HG02852 (cell line): ENCODE results near the gene MEX3A.
"Not testable (repeated sequence)": the region's sequence is repeated elsewhere in the genome, so short reads cannot be mapped to it uniquely, and the experiment has no call there.

ENCODE experiments used
- ATAC-seq: cut with Tn5 transposase; IDR thresholded peaks from one replicate; pipeline ENCODE4 v1.9.1; 2021; ENCODE audit warnings: mild to moderate bottlenecking, moderate library complexity; ENCODE audit not compliant: unreplicated experiment

Gene MEX3A, protein sequence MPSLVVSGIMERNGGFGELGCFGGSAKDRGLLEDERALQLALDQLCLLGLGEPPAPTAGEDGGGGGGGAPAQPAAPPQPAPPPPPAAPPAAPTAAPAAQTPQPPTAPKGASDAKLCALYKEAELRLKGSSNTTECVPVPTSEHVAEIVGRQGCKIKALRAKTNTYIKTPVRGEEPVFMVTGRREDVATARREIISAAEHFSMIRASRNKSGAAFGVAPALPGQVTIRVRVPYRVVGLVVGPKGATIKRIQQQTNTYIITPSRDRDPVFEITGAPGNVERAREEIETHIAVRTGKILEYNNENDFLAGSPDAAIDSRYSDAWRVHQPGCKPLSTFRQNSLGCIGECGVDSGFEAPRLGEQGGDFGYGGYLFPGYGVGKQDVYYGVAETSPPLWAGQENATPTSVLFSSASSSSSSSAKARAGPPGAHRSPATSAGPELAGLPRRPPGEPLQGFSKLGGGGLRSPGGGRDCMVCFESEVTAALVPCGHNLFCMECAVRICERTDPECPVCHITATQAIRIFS

DNA sequence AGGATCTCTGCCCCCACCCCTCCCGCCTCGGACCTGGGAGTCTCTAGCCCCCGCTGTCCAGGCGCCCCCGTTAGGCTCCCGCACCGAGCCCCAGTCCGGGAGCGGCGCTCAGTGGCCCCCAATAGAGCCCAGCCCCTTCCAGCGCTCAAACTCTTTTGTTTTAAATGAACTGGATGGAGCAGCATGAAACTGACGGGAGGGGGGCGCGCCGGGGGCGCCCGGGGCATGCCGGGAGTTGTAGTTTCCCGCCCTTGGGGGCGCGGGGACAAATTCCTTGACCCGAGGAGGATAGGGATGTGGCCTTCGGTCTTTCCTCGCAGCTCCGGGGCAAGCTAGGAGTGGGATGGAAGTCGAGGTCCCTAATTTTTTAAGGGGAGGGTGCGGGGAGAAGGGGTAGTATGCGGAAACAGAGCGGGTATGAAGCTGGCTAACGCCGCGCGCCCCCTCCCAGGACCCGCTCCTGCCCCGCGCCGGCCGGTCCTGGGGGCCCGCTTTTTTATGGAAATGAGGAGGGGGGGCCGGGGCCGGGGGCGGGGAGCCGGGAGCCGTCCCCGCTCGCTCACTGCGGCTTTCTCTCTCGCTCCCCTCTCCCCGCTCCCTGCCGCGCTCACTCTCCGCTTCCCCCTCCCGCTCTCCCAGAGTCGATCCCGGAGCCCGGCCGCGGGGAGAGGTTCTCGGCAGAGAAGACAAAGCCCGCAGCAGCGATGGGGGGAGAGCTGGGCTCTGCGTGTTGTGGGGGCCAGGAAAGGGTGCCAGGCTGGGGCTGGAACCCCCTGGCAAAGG is at the start of gene MEX3A:
MEX3A (minus strand) TSS at position 157 of the 783 bp plus-strand sequence. CDS start 467 bp downstream, outside the sequence.
- ATAC-seq = no peak

DNA sequence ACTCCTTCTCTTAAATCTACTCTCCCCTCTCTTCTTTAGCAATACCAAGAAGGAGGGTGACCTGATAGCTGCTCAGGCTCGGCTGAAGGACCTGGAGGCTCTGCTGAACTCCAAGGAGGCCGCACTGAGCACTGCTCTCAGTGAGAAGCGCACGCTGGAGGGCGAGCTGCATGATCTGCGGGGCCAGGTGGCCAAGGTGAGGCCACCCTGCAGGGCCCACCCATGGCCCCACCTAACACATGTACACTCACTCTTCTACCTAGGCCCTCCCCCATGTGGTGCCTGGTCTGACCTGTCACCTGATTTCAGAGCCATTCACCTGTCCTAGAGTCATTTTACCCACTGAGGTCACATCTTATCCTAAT is 48.3 kb upstream of the MEX3A start:
- ATAC-seq = no peak

DNA sequence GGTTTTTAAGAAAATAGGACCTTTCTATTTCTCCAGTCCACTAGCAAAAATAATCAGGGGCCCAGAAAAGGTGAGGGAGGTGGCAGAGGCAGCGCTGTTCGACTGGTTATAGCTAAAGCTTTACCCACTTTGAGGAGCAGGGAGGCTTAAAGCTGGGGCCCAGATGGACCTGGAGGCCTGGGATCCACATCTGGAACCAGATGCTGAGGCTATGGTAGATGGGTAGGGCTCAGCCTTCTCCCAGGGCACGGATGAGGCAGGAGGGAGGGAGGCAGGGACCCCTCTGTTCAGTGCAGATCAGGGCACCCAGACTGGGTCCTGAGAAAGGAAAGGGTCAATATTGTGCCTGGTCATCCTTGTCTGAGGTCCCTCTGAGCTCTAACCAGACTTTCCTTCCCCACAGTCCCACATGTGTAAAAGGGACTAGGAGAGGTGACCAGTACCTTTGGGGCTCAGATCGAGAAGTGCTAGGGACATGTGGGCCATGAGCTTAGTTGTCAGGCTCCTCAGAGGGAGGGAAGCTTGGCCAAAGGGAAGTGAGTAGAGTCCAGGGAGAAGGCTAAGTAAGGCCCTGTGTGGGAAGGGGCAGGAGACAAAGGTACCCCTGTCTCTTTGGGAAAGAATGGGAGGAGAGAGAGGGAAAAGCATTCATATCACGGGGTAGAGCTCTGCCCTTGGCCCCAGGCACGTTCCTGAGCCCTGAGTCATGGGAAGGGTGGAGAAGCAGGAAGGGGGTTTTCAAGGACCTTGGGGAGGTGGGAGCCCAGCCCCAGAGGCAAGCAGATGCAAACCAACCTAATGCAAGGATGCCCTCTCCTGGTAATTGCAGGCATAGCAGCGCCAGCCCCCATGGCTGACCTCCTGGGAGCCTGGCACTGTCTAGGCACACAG is 47.7 kb upstream of the MEX3A start:
- ATAC-seq = no peak

DNA sequence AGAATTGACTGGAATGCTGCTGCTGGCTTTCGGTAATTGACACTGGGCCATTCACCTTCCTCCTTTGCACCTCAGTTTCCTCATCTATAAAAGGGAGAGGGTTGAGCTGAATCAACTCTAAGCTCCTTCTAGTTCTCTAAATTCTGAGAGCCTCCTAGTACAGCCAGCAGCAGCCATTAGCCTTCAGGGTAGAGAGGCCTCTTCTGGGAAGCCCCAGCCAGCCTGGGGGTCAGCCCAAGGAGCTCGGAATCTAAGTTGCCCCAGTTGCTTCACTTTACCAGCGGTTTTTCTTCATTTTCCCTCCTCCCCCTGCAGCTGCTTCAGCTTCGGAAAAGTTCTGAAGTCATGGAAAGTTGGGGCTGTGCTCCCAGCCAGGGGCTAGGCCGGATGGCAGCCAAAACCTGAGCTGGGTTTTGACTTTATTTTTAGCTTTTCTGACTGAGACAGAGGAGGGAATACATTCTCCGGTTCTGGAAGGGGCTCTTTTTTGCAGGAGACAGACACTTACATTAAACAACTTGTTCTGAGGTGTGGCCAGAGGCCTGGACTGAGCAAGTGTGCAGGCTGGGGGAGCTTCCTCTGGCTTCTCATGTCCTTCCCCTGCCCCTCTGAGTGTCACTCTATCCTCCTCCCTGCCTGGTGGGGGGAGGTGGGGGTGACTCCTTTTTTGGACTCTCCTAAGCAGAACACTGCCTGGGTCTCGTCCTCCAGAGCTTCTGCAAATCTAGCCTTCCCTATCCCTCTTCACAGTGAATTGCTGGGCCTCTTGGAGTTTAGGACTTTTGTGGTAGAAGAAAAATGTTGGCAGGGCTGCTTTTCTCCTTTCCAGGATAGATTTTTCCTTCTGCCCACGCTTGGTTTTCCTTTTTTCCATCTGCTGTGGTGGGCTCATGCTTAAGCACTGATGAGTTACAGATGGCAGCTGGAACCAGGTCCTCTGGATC is 46.7 kb upstream of the MEX3A start:
- no peak for ATAC-seq

DNA sequence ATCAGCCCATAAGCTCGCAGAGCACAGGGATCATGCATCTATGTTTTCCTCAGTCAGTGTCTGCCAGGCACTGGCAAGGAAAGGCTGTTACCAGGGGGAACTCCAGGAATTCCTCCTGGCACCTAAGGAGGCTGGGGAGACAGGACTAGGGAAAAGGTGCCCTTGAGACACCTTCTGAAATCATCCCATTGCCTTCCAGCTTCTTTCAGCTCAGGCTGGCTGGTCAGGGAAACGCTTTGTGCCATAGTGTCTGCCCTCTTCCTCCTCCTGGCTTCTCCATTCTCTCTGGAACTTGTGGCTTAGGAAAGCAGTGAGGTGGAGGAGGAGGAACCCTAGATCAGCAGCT is 46.0 kb upstream of the MEX3A start:
- no peak for ATAC-seq

DNA sequence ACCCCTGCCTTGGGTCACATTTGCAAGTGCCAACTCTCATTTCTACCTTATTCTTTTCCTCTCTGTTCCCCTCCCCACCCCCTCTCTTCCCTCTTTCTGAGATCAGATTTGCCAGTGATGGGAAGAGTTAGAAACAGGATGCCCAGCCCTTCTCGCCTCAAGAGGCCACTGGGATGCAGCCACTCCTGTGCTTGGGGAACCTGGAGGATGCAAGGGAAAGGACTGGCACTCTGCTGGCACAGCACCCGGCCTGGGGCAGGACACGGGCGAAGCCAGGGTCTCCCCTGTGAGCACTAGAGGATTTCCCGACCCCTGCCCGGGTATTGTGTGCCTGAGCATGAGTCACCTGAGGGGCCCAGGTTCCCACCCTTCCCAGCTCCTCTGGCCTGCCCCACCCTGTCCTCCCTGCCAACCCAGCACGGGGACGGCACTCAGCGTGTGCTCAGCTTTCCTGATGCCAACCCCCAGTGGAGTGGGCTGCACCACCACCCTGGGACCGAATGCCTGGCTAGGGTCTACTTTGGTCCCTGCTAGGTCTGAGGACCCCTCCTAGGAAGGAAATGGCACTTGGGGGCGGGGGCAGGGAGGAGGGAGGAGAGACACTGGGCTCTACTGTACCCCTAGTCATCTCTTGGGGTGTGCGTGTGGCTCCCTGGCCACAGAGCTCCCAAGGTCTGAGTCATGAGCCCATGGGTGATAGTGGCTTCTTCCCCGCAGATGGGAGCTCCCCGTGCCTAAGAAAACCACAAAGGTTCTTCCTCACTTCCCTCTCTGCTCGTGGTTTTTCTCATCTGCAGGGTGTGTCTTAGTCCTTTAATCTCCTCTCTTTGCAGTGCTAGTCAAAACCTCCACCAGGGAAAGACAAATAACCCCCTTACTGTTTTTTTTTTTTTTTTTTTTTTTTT is 44.6 kb upstream of the MEX3A start:
- peak; percentile 64 for ATAC-seq

DNA sequence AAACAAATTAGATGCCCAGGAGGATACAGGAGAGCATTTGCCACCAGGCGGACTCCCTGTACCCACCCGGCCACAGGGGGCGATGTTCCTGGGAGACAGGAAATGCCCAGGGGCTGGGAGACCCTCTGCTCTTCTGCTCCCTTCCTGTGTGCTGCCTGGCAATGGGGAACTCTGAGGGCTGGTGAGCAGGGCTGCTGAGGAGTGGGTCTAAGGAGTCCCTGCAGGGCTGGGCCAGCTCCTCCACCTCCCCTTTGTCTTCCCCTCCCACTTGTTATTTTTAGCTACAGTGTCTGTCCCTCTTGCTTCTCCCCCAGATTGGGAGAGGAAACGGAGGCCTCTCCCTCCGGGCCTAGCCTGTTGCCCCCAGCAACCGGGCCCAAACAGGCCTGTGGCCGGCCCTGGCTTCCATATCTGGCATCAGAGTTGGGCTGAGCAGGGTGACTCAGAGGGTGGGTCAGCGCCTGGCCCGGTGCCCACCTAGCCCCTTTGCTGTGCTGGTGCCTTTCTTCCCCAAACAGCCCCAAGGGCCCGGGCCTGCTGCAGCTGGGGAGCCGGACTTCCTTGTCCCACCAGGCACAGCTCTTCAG is 43.9 kb upstream of the MEX3A start:
- no peak for ATAC-seq

DNA sequence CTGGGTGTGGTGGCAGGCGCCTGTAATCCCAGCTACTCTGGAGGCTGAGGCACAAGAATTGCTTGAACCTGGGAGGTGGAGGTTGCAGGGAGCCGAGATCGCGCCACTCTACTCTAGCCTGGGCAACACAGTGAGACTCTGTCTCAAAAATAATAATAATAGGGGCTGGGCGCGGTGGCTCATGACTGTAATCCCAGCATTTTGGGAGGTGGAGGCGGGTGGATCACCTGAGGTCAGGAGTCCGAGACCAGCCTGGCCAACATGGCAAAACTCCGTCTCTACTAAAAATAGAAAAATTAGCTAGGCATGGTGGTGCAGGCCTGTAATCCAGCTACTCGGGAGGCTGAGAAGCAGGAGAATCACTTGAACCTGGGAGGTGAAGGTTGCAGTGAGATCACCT is 43.3 kb upstream of the MEX3A start:
- not testable (repeated sequence) for ATAC-seq

DNA sequence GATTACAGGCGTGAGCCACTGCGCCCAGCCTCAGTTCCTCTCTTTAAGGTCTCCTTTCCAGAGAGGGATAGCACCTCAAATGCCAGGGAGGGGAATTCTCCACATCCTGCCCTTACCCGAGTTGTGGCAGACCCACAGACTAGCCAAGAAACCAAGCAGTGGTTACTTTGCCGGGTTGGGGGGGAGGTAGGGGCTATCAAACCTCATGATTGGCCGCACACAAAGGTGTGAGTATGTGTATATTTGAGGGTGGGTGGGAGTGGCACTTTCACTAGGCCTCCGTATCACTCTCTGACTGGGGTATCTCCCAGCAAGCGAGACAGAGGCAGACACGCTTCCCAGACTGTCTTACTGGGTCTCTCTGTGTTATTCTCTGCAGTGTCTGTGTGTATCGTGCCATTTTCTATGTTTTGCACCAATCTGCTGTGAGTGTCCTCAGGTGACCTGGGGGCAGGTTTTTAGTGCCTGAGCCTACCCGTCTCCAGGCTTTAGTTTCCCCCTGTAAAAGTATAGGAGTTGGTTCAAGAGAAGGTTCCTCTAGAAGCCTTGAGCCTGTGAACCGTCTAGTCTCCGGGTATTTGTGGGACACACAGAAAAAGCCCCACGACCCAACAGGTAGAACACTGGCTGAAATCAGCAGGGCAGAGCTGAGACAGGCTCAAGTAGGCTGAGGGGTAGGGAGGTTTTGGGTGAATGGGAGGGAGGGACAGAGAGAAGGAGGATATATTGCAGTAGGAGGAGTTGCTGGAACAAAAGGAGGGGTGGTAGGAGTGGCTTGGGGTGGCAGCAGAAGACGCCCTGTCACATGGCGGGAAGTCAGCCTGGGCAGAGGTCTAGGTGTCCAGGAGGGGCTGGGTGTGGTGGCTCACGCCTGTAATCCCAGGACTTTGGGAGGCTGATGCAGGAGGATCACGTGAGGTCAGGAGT is 42.6 kb upstream of the MEX3A start:
- ATAC-seq = no peak

DNA sequence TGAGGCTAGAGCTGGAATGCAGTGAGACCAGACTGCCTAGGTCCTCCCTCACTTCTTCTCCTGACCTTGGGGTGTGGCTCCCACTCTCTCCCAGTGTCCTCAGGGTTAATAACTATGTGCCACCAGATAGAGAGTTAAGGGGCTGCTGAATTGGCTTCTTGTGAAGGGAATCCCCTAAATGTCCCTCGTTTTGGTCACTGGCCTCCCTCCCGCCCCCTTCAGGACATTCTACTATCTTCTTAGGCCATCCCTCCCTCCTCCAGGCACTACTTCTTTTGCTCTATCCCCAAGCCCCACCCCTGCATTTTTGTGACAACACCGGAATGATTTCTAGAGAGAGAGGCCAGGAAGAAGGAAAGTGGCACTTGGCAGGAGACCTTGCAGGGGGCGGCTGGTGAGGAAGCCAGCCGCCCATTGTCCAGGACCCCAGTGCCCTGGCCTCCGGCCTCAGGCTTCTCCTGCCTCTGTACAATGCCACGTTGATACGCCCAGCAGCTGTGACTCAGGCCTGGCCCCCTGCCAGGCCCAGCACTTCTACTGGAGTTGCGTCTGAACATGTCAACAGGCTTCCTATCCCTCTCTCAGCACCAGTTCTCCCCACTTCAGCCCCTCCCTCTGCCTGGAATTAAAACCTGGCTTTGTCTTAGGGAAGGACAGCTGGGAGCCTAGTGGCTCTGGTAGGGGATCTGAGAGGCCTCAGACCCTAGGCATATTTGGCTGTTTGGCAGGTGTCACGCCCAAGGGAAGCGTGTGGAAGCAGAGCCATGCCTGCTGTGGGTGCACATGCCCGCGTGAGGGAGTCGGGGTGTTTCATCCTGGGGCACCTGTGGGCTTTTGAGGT is 41.3 kb upstream of the MEX3A start:
- ATAC-seq = no peak

DNA sequence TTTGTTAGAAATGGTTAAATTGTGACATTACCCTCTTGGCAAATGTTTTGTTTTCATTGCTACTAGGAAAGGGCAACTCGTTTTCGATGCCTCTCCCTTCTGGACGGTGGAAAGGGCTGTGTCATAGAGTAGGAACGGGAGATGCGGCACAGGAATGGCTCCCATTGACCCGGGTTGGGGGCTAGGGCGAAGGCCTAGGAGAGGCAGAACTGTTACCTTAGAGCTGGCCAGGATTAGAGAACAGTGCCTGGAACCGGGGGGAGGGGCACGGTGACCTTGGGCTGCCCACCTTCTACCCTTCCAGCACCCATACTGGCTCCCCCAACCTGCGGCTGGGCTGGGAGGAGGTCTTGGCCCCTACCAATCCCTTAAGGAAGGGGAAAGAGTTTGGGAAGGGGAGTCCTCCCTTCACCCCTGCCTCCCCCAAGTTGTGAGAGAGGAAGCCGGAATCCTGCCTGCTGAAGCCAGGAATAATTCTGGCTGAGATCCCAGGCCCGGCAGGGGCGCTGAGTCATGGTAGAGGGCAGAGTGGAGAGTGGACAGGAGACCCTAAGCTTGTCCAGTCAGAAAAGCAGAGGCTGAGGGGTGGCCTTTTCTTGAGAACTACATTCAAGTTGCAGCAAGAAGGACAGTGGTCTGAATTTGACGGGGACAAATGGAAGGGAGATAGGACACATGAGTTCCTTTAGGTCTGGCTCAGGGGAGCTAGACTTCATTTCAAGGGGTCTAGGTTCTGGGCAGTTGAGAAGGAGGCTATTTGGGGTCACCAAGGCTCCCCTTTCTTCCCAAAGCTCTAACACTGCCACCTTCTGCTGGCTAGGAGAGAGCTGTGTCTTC is 40.5 kb upstream of the MEX3A start:
- no peak for ATAC-seq

DNA sequence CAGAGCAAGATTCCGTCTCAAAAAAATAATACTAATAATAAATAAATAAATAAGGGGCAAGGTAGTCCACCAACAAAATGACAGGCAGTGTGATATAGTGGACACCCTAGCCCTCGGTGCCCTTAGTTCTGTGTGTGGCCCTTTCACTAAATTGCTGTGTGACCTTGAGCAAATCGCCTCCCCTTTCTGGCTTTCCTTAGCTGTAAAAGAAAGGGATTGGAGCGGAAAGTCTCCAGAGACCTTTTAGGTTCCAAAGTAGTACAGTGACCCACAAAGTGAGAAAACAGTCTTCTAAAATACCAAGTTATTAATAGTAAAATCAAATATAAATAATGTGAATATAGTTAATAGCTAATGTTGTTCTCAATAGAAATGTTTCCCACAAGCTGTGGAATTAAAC is 39.8 kb upstream of the MEX3A start:
- ATAC-seq = no peak

DNA sequence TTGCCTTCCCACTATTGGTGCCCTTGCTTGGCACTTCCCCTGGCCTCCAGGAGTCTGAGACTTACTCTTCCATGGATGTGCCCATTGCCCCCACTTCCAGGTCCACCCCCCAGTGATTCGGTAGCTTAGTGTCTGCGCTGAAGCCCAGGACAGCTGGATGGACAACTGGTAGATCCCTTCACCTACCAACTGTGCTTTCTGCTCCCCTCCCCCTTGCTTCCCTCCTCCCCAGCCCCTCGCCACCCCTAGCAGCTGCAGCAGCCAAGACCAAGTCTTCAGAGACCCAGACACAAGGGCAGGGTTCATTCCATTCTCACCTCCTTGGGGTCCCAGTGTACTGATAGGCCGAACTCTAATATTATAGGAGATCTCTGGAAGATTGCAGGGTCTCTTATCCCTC is 39.2 kb upstream of the MEX3A start:
- ATAC-seq = no peak

DNA sequence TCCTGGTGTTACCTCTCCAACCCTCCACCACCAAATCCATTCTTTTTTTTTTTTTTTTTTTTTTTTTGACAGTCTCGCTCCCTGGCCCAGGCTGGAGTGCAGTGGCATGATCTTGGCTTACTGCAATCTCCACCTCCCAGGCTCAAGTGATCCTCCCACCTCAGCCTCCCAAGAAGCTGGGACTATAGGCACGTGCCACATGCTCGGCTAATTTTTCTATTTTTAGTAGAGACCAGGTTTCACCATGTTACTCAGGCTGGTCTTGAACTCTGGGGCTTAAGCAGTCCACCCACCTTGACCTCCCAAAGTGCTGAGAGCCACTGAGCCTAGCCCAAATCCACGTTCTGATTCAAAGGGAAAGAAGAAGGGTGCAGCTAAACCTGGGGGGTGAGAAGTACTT is 38.7 kb upstream of the MEX3A start:
- ATAC-seq = not testable (repeated sequence)

DNA sequence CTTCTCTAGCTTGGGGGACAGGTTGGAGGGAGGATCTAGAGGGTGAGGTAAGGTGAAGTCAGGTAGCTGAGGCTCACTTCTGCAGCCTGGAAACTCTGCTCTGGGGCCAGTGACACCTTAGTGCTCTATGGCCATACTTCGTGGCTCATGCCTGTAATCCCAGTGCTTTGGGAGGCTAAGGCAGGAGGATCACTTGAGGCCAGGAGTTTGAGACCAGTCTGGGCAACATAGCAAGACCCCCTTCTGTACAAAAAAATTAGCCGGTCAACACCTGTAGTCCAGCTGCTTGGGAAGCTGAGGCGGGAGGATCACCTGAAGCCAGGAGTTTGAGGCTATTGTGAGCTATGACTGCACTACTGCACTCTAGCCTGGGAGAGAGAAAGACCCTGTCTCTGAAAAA is 38.1 kb upstream of the MEX3A start:
- ATAC-seq = no peak
